CD4-positive, alpha-beta memory T cell (primary cell): ENCODE measurements around the gene ADM2. TPM values are rescaled to one million over a fixed set of nuclear protein-coding genes. Genes with fewer than 3 reads are reported as not detected.

Source experiments
- CTCF ChIA-PET: fragments of 350-600 bp; sonication (Branson Sonifier 250); formaldehyde crosslinking; loops from one replicate; lab custom pipeline; 2021; ENCODE audit warnings: inconsistent platforms; ENCODE audit not compliant: partially characterized antibody; lab: Charles Lee
- POLR2A ChIA-PET: fragments of 350-600 bp; sonication (Branson Sonifier 250); formaldehyde crosslinking; loops from one replicate; lab custom pipeline; 2021; ENCODE audit not compliant: partially characterized antibody; lab: Charles Lee
- DNase-seq, 5 donors: peaks; one replicate each; pipeline versions ENCODE4 v3.0.0 to v3.0.0-alpha.2; 2020 to 2022; ENCODE audit warnings: mixed read lengths in 1 of 5
- H3K27ac ChIP-seq: one replicate; pipeline ENCODE4 v1.7.0; 2013; ENCODE audit warnings: low read depth, low read length
- H3K27me3 ChIP-seq: 2 replicates; pipeline ENCODE4 v1.7.0; 2013; ENCODE audit warnings: mild to moderate bottlenecking, low read length, moderate library complexity; ENCODE audit not compliant: insufficient read depth
- H3K36me3 ChIP-seq: 2 replicates; pipeline ENCODE4 v1.7.0; 2013; ENCODE audit warnings: mild to moderate bottlenecking, low read length, moderate library complexity; ENCODE audit not compliant: insufficient read depth
- H3K4me1 ChIP-seq: 2 replicates; pipeline ENCODE4 v1.7.0; 2013; ENCODE audit warnings: mild to moderate bottlenecking, low read length, moderate library complexity; ENCODE audit not compliant: insufficient read depth
- H3K4me3 ChIP-seq, 2 donors: one replicate each; pipeline ENCODE4 v1.7.0; 2013; ENCODE audit warnings: low read length in 2 of 2, mild to moderate bottlenecking in 1 of 2
- H3K9me3 ChIP-seq, 2 donors: one replicate each; pipeline ENCODE4 v1.7.0; 2013; ENCODE audit warnings: low read length in 2 of 2, control low read depth in 1 of 2; ENCODE audit not compliant: control insufficient read depth in 1 of 2
- H3K27ac Mint-ChIP-seq, 7 donors: one replicate each; pipeline ENCODE4 v1.8.0; 2020 to 2021; ENCODE audit warnings: mixed read lengths in 7 of 7, mild to moderate bottlenecking in 6 of 7, inconsistent platforms in 3 of 7, moderate library complexity in 3 of 7
- H3K27me3 Mint-ChIP-seq, 2 donors: one replicate each; pipeline ENCODE4 v1.8.0; 2020 to 2021; ENCODE audit warnings: mixed read lengths in 2 of 2
- H3K36me3 Mint-ChIP-seq, 2 donors: one replicate each; pipeline ENCODE4 v1.8.0; 2020 to 2021; ENCODE audit warnings: mixed read lengths in 2 of 2, inconsistent platforms in 1 of 2, mild to moderate bottlenecking in 1 of 2
- H3K4me1 Mint-ChIP-seq, 4 donors: one replicate each; pipeline ENCODE4 v1.8.0; 2020 to 2021; ENCODE audit warnings: mixed read lengths in 4 of 4, mild to moderate bottlenecking in 1 of 4
- H3K4me3 Mint-ChIP-seq, 8 donors: one replicate each; pipeline ENCODE4 v1.8.0; 2020 to 2021; ENCODE audit warnings: mixed read lengths in 8 of 8, mild to moderate bottlenecking in 7 of 8, moderate library complexity in 6 of 8, inconsistent platforms in 3 of 8
- H3K9me3 Mint-ChIP-seq, 8 donors: one replicate each; pipeline ENCODE4 v1.8.0; 2020 to 2021; ENCODE audit warnings: mixed read lengths in 8 of 8, mild to moderate bottlenecking in 5 of 8, inconsistent platforms in 3 of 8, moderate library complexity in 1 of 8
- intact Hi-C: fragments of 100-400 bp; cut with micrococcal nuclease; formaldehyde crosslinking; loops from one replicate; pipeline ENCODE4 v1.15.1; 2023
- polyA plus RNA-seq, 2 donors: library from polyadenylated mRNA; unstranded; fragments of 300-500 nt; fragmentation: Illumina TruSeq; gene quantifications; one replicate each; pipeline ENCODE4 v1.2.3, GENCODE V29; 2021
- total RNA-seq, 2 experiments: library from RNA; stranded (reverse); gene quantifications; one replicate each; pipeline ENCODE4 v1.2.3, GENCODE V29; 2021

Gene ADM2
- total and polyA plus RNA-seq, 4 experiments from 2014 or later: 0.07 to 4.5 (median 2.4) TPM

GRCh38 chr22:50436841-50437341 lies 44.5 kb upstream of the ADM2 start:
- H3K4me3 Mint-ChIP-seq: no peak overlapping the region
- CTCF ChIA-PET: no interaction called here

GRCh38 chr22:50437511-50438304 lies 43.6 kb upstream of the ADM2 start:
- intact Hi-C loops: no loop called here
- DNase-seq: no peak
- Histone ChIP-seq H3K9me3 (no peaks in the 10 kb centered on the region), H3K27ac (no peak overlapping the region), H3K36me3 (peaks cover 21% of the 10 kb centered on the region), H3K4me1 (no peaks in the 10 kb centered on the region), H3K27me3 (no peaks in the 10 kb centered on the region), H3K4me3 (no peak overlapping the region)
- ChIA-PET POLR2A (interaction anchor here (1.1 to 1.2 kb wide), 2 partner anchors 8 to 88 kb away, joined by 3 read pairs; no protein-coding TSS in a partner anchor), CTCF (no interaction called here)
- peaks cover 8 to 22% of the 10 kb centered on the region in 2 donors for H3K36me3 Mint-ChIP-seq
- no peaks in the 10 kb centered on the region for H3K27me3 Mint-ChIP-seq
- H3K9me3 Mint-ChIP-seq: peaks cover 0 to 2% (median 0%) of the 10 kb centered on the region in 8 donors
- H3K27ac Mint-ChIP-seq: no peak overlapping the region
- H3K4me1 Mint-ChIP-seq: peaks cover 0 to 3% (median 0%) of the 10 kb centered on the region in 4 donors
- H3K4me3 Mint-ChIP-seq: no peak overlapping the region

More at GRCh38 chr22:50436841-50437341, 44.5 kb upstream of the ADM2 start:
- intact Hi-C loops: no loop called here
- Mint-ChIP-seq H3K27me3 (no peaks in the 10 kb centered on the region), H3K9me3 (peaks cover 0 to 2% (median 0%) of the 10 kb centered on the region in 8 donors), H3K27ac (peak overlapping the region in 1 of 7 donors; percentile 70), H3K36me3 (peaks cover 9 to 21% of the 10 kb centered on the region in 2 donors), H3K4me1 (no peaks in the 10 kb centered on the region)
- Histone ChIP-seq H3K9me3 (no peaks in the 10 kb centered on the region), H3K27ac (no peak overlapping the region), H3K4me3 (no peak overlapping the region), H3K4me1 (no peaks in the 10 kb centered on the region), H3K27me3 (no peaks in the 10 kb centered on the region), H3K36me3 (peaks cover 27% of the 10 kb centered on the region)
- peak in 1 of 5 donors; percentile 33 for DNase-seq
- POLR2A ChIA-PET: interaction anchor here (1.2 kb wide), 1 partner anchor 8 kb away, joined by 3 read pairs; no protein-coding TSS in a partner anchor

GRCh38 chr22:50438305-50439275 lies 42.8 kb upstream of the ADM2 start:
- peak overlapping the region in 3 of 7 donors; percentile 30 to 48 (median 41) for H3K27ac Mint-ChIP-seq
- CTCF ChIA-PET: interaction anchor here (1.8 kb wide), 1 partner anchor 59 kb away, joined by 6 read pairs; no protein-coding TSS in a partner anchor
- peaks cover 0 to 3% (median 1%) of the 10 kb centered on the region in 4 donors for H3K4me1 Mint-ChIP-seq

GRCh38 chr22:50439314-50439870 lies 42.0 kb upstream of the ADM2 start:
- ChIA-PET POLR2A (interaction anchor here (0.6 to 1.2 kb wide), 5 partner anchors 9 to 86 kb away, joined by 3 to 5 read pairs (median 4); partner anchors contain the start of gene LMF2), CTCF (interaction anchor here (1.8 kb wide), 1 partner anchor 59 kb away, joined by 6 read pairs; no protein-coding TSS in a partner anchor)
- Histone ChIP-seq H3K4me1 (no peaks in the 10 kb centered on the region), H3K27me3 (no peaks in the 10 kb centered on the region), H3K9me3 (no peaks in the 10 kb centered on the region), H3K27ac (no peak overlapping the region), H3K36me3 (peaks cover 21% of the 10 kb centered on the region), H3K4me3 (no peak overlapping the region)
- Mint-ChIP-seq H3K9me3 (peaks cover 0 to 2% (median 0%) of the 10 kb centered on the region in 8 donors), H3K4me1 (peaks cover 0 to 3% (median 1%) of the 10 kb centered on the region in 4 donors), H3K27me3 (no peaks in the 10 kb centered on the region), H3K36me3 (peaks cover 8 to 24% of the 10 kb centered on the region in 2 donors), H3K4me3 (no peak overlapping the region), H3K27ac (peak overlapping the region in 1 of 7 donors; percentile 31)
- DNase-seq: no peak
- intact Hi-C loops: no loop called here

More at GRCh38 chr22:50438305-50439275, 42.8 kb upstream of the ADM2 start:
- POLR2A ChIA-PET: interaction anchor here (1.0 to 1.1 kb wide), 2 partner anchors 12 to 88 kb away, joined by 3 to 4 read pairs; no protein-coding TSS in a partner anchor
- peaks cover 0 to 2% (median 0%) of the 10 kb centered on the region in 8 donors for H3K9me3 Mint-ChIP-seq
- intact Hi-C loops: no loop called here
- Histone ChIP-seq H3K27ac (no peak overlapping the region), H3K9me3 (no peaks in the 10 kb centered on the region), H3K27me3 (no peaks in the 10 kb centered on the region), H3K4me3 (no peak overlapping the region), H3K4me1 (no peaks in the 10 kb centered on the region), H3K36me3 (peaks cover 21% of the 10 kb centered on the region)
- peaks cover 8 to 24% of the 10 kb centered on the region in 2 donors for H3K36me3 Mint-ChIP-seq
- peak overlapping the region in 1 of 8 donors; percentile 29 for H3K4me3 Mint-ChIP-seq
- no peaks in the 10 kb centered on the region for H3K27me3 Mint-ChIP-seq
- DNase-seq: peak in 1 of 5 donors; percentile 32

- H3K27ac Mint-ChIP-seq: peak overlapping the region in 1 of 7 donors; percentile 31
- peaks cover 0 to 6% (median 1%) of the 10 kb centered on the region in 4 donors for H3K4me1 Mint-ChIP-seq
Measured at GRCh38 chr22:50439871-50440331, 41.4 kb upstream of the ADM2 start.

More at GRCh38 chr22:50439871-50440331, 41.4 kb upstream of the ADM2 start:
- Mint-ChIP-seq H3K4me3 (no peak overlapping the region), H3K9me3 (peaks cover 0 to 2% (median 0%) of the 10 kb centered on the region in 8 donors), H3K27me3 (no peaks in the 10 kb centered on the region), H3K36me3 (peaks cover 6 to 24% of the 10 kb centered on the region in 2 donors)
- Histone ChIP-seq H3K9me3 (no peaks in the 10 kb centered on the region), H3K4me3 (no peak overlapping the region), H3K36me3 (peaks cover 21% of the 10 kb centered on the region), H3K4me1 (peaks cover 5% of the 10 kb centered on the region), H3K27ac (no peak overlapping the region), H3K27me3 (no peaks in the 10 kb centered on the region)
- ChIA-PET CTCF (interaction anchor here (1.8 kb wide), 1 partner anchor 58 kb away, joined by 6 read pairs; no protein-coding TSS in a partner anchor), POLR2A (interaction anchor here (0.6 to 1.2 kb wide), 6 partner anchors 8 to 198 kb away, joined by 3 to 5 read pairs (median 3); partner anchors contain the start of gene LMF2)
- intact Hi-C loops: loop anchor here (10.0 kb wide), 1 partner anchor 55 kb away; no protein-coding TSS in a partner anchor
- no peak for DNase-seq
